Body of pancreas (tissue), 4 donors: ENCODE results near the gene SLC25A4.

Source experiments
- CTCF ChIP-seq, 7 experiments: fragments of 450-650 bp in 4 of 7; fragments of 200-600 bp in 3 of 7; sonication (generic) in 3 of 7; IDR thresholded peaks; one replicate each; pipeline ENCODE4 v1.5.1; 2016 to 2019; ENCODE audit warnings: antibody characterized with exemption in 7 of 7
- POLR2A ChIP-seq, 3 donors: fragments of 450-650 bp; IDR thresholded peaks; one replicate each; pipeline ENCODE4 v1.6.1; 2016; ENCODE audit warnings: antibody characterized with exemption in 3 of 3, mild to moderate bottlenecking in 2 of 3

GRCh38 chr4:185192059-185192458 lies 49.0 kb downstream of the SLC25A4 start:
- TF ChIP-seq POLR2A (IDR thresholded peaks at IDR 0.05) (no peak), CTCF (IDR thresholded peaks at IDR 0.05) (no peak)
